Breast epithelium (tissue), 4 donors: ENCODE results near the gene PNLIPRP1. TPM values are rescaled to one million over a fixed set of nuclear protein-coding genes. Genes with fewer than 3 reads are reported as not detected.

Source experiments
- DNase-seq, 2 donors: peaks; one replicate each; pipeline ENCODE4 v3.0.0-alpha.2; 2019; ENCODE audit warnings: low spot score in 2 of 2
- H3K27ac ChIP-seq, 2 donors: fragments of 200-600 bp; sonication (generic) in 1 of 2; one replicate each; pipeline ENCODE4 v1.5.1; 2016 to 2019; ENCODE audit warnings: mild to moderate bottlenecking in 1 of 2
- H3K27me3 ChIP-seq, 2 donors: fragments of 200-600 bp; sonication (generic) in 1 of 2; one replicate each; pipeline versions ENCODE4 v1.5.1 to v1.6.0; 2017 to 2019; ENCODE audit warnings: control low read depth in 1 of 2, mild to moderate bottlenecking in 1 of 2
- H3K36me3 ChIP-seq: fragments of 200-600 bp; one replicate; pipeline ENCODE4 v1.5.1; 2019
- H3K4me1 ChIP-seq, 2 donors: fragments of 200-600 bp; sonication (generic); one replicate each; pipeline ENCODE4 v1.5.1; 2016 to 2019; ENCODE audit warnings: control low read depth in 1 of 2
- H3K4me3 ChIP-seq, 3 donors: fragments of 200-600 bp; sonication (generic); 1 replicate in 2 of 3; 2 replicates in 1 of 3; pipeline ENCODE4 v1.5.1; 2016 to 2019; ENCODE audit warnings: mild to moderate bottlenecking in 3 of 3, moderate library complexity in 2 of 3
- H3K9me3 ChIP-seq, 2 donors: fragments of 200-600 bp; sonication (generic) in 1 of 2; one replicate each; pipeline ENCODE4 v1.5.1; 2016 to 2019; ENCODE audit warnings: control low read depth in 1 of 2
- CTCF ChIP-seq, 3 donors: fragments of 450-650 bp; IDR thresholded peaks; one replicate each; pipeline ENCODE4 v1.5.1; 2016 to 2017; ENCODE audit warnings: antibody characterized with exemption in 3 of 3, mild to moderate bottlenecking in 3 of 3, moderate library complexity in 3 of 3
- POLR2A ChIP-seq: fragments of 450-650 bp; IDR thresholded peaks from one replicate; pipeline ENCODE4 v1.6.1; 2016; ENCODE audit warnings: antibody characterized with exemption, mild to moderate bottlenecking, moderate library complexity
- POLR2AphosphoS5 ChIP-seq, 3 donors: sonication (generic); formaldehyde crosslinking; IDR thresholded peaks; one replicate each; pipeline ENCODE4 v1.6.1; 2017; ENCODE audit warnings: antibody characterized with exemption in 3 of 3
- intact Hi-C: fragments of 100-400 bp; cut with DNase I; formaldehyde crosslinking; loops from one replicate; pipeline ENCODE4 v1.15.1; 2023; ENCODE audit warnings: low total_unique reads
- total RNA-seq, 3 donors: library from RNA; depleted of rRNA; stranded (reverse); fragments of >200 nt; gene quantifications; one replicate each; pipeline ENCODE4 v1.1.0, GENCODE V29; 2016

The PNLIPRP1 gene
- total RNA-seq, 3 donors from 2014 or later, result not detected

- Histone ChIP-seq H3K27me3 (no peaks in the 10 kb centered on the region), H3K4me3 (no peak overlapping the region), H3K4me1 (no peaks in the 10 kb centered on the region), H3K9me3 (no peaks in the 10 kb centered on the region), H3K36me3 (no peaks in the 10 kb centered on the region), H3K27ac (no peak overlapping the region)
- DNase-seq, result no peak
- intact Hi-C loops, result no loop called here
- TF ChIP-seq CTCF (IDR thresholded peaks at IDR 0.05) (no peak), POLR2A (no peak), POLR2AphosphoS5 (IDR thresholded peaks at IDR 0.05) (no peak)
Observed at GRCh38 chr10:116567335-116567734, 23.4 kb upstream of the PNLIPRP1 start.

- no peak overlapping the region for H3K27ac ChIP-seq
- no peaks in the 10 kb centered on the region for H3K4me1 ChIP-seq
- TF ChIP-seq CTCF (IDR thresholded peaks at IDR 0.05) (no peak), POLR2AphosphoS5 (IDR thresholded peaks at IDR 0.05) (no peak), POLR2A (no peak)
- H3K4me3 ChIP-seq, result no peak overlapping the region
- DNase-seq, result no peak
- intact Hi-C loops, result no loop called here
- no peaks in the 10 kb centered on the region for H3K36me3 ChIP-seq
- no peaks in the 10 kb centered on the region for H3K27me3 ChIP-seq
- H3K9me3 ChIP-seq, result no peaks in the 10 kb centered on the region
Observed at GRCh38 chr10:116574797-116575196, 16.0 kb upstream of the PNLIPRP1 start.

- DNase-seq, result no peak
- Histone ChIP-seq H3K4me1 (no peaks in the 10 kb centered on the region), H3K9me3 (no peaks in the 10 kb centered on the region), H3K36me3 (no peaks in the 10 kb centered on the region), H3K27ac (no peak overlapping the region), H3K4me3 (no peak overlapping the region), H3K27me3 (no peaks in the 10 kb centered on the region)
- intact Hi-C loops, result no loop called here
- TF ChIP-seq POLR2AphosphoS5 (IDR thresholded peaks at IDR 0.05) (no peak), POLR2A (no peak), CTCF (IDR thresholded peaks at IDR 0.05) (no peak)
Observed at GRCh38 chr10:116587878-116588591, 2.7 kb upstream of the PNLIPRP1 start.

GRCh38 chr10:116588995-116589394, 1.8 kb upstream of the PNLIPRP1 start:
- TF ChIP-seq POLR2AphosphoS5 (IDR thresholded peaks at IDR 0.05) (no peak), POLR2A (no peak), CTCF (IDR thresholded peaks at IDR 0.05) (no peak)
- H3K9me3 ChIP-seq, result no peaks in the 10 kb centered on the region
- H3K4me3 ChIP-seq, result no peak overlapping the region
- no peaks in the 10 kb centered on the region for H3K4me1 ChIP-seq
- no peak overlapping the region for H3K27ac ChIP-seq
- no peaks in the 10 kb centered on the region for H3K36me3 ChIP-seq
- H3K27me3 ChIP-seq, result no peaks in the 10 kb centered on the region
- DNase-seq, result no peak
- intact Hi-C loops, result no loop called here

GRCh38 chr10:116589926-116590325, 833 bp upstream of the PNLIPRP1 start:
- Histone ChIP-seq H3K27ac (no peak overlapping the region), H3K4me1 (no peaks in the 10 kb centered on the region)
- no peak for TF ChIP-seq POLR2AphosphoS5 (IDR thresholded peaks at IDR 0.05)
- no peak for TF ChIP-seq CTCF (IDR thresholded peaks at IDR 0.05)
- no peak for TF ChIP-seq POLR2A

More at GRCh38 chr10:116589926-116590325, 833 bp upstream of the PNLIPRP1 start:
- DNase-seq, result no peak
- intact Hi-C loops, result no loop called here
- Histone ChIP-seq H3K4me3 (no peak overlapping the region), H3K36me3 (no peaks in the 10 kb centered on the region), H3K27me3 (no peaks in the 10 kb centered on the region), H3K9me3 (no peaks in the 10 kb centered on the region)
